HG02981 (cell line): Measurements from ENCODE around the gene LRP6.
A peak's percentile ranks its signal among the peaks of the same experiment; 100 is the strongest.

ENCODE experiments used
- ATAC-seq: cut with Tn5 transposase; IDR thresholded peaks from one replicate; pipeline ENCODE4 v1.9.1; 2021; ENCODE audit warnings: mild to moderate bottlenecking, moderate library complexity; ENCODE audit not compliant: unreplicated experiment

LRP6 gene

DNA sequence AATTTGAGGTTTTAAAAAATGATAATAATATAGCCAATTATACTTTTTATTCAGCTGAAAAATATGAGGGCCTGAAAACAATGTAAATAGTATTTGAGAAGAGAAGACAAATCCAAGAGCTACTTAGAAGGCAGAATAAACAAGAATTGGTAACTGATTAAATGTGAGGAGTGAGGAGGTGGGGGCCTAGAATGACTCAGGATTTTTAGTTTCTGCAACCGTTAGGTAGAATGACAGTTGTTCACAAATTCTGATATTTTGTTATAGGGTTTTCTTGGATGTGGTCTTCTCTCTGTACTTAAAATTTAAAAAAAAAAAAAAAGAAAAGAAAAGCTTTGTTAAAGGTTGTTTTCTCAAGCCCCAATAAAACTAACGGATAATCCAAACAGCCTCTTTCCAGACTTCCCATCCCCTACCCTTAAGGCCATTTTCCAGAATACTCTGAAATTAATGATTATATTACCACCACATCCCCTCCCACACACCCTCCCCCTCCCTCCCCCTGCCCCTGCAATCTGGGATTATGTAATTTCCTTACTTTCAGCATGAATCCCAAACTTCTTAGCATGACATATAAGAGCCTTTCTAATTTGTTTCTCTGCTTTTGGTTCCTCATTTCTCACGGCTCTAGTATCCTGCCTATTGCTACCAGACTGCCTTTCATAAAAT, 50.4 kb downstream of the LRP6 start:
- ATAC-seq = no peak

DNA sequence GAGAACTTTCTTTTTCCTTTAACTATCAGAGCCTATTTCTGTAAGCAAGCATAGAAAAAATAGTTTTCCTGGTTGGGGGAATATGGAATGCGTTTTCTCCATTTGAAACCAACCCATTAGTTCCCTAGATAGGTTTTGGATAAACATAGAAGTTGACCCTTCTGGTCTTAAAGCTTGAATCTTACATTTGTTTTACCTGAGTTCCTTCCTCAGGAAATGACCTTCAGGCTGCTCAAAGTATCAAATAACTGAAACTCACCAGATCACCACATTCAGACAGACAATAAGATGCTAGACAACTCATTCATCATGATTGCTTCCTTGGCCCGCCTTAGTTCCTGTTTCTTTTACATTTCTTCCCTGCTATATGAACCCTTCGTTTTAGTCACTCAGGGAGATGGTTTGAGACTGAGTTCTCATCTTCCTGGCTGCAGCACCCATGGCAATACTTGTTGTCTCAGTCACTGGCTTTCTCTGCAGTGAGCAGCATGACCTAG, 52.2 kb downstream of the LRP6 start:
- peak; percentile 53 for ATAC-seq

DNA sequence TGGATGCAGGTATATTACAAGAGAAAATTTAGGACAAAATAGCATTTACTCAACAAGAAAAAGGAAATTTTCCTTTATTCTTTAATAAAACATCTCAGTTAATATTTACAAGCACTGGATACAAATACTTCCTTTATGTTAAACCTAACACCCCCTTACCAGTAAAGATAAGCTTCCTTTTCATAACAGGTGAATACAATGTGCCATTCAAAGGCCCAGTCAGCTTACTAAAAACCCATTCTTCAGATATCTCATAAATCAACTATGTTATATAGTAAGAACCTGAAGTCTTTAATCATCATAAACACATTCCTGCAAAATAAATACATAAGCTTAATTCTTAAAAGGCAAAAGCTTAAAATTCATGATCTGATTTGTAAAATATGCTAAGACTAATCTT, 52.6 kb downstream of the LRP6 start:
- no peak for ATAC-seq

DNA sequence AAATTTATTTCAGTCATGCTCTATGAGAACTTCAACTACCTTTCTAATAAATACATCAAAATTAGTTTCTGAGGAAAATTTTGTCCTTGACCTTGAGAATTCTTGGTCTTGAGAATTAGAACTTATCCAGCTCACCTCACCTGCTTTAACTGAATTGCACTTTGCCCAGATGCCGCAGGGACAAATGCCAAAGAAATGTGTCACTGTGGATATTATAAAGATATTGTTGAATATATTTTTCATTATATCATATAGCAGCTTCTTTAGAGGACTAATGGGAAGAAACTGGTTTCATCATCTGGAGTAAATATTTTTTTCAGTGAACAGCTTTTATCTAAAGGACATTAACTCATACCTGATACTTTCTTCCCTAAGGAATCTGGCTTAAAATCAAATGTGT, 54.1 kb downstream of the LRP6 start:
- no peak for ATAC-seq

DNA sequence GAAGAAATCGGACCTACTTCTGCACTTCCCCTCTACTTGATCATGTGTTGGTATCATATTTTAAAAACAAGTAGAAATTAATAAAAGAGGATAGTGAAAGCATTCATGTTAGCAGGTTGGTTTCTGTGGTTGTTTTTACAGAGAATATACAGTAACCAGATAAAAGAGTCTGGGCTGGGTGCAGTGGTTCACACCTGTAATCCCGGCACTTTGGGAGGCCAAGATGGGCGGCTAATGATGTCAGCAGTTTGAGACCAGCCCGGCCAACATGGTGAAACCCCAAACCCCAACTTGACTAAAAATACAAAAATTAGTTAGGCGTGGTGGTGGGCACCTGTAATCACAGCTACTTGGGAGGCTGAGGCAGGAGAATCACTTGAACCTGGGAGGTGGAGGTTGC, 55.9 kb downstream of the LRP6 start:
- no peak for ATAC-seq

DNA sequence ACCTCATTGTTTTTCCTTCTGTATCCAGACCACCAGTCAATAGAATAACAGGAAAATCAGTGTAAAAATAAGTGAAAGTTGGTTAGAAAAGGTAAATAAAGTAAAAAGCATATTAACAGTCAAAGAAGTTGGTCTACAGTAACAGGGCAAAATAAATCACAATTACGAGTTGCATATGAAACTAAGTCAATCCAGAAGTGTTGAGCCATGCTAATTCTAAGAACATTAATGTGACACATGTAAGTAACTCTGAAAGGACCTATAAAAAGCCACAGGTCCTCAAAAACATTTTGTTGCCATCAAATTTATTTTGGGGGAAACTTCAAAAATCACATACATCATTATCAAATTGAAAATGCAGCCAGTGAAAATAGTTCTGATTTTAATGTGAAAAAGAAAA, 56.4 kb downstream of the LRP6 start:
- no peak for ATAC-seq

DNA sequence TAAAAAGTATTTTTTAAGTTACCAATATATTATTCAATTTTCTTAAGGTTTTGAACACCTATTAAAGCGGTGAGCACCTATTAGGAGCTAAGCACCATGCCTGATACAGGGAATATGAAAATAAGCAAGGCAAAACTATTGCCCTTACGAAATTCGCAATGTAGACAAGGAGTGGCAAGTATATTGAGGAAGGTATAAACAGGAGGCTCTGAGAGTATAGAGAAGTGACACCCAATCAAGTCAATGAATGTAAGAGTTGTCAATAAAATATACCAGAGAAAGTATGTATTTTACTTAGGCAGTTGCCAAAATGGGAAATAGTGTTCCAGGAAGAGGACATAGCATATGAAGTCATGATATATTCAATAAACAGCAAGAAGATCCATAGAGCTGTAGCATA, 57.2 kb downstream of the LRP6 start:
- no peak for ATAC-seq

DNA sequence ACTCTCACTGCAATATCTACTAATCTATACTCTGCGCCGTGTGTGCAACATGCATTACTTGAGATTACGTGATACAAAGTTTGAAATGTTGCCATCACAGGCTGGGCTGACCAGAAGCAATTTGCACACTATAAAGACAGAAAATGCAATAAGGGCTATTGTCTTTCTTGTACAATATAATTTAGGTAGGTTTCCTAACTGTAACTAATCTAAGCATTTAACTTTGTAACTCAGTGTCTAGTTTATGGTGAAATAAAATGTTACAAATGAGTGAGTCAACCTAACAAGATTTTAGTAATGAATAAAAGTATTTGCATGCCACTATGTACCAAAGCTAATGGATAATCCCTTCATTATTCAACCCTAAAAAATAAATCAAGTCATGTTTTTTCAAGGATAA, 57.8 kb downstream of the LRP6 start:
- no peak for ATAC-seq

DNA sequence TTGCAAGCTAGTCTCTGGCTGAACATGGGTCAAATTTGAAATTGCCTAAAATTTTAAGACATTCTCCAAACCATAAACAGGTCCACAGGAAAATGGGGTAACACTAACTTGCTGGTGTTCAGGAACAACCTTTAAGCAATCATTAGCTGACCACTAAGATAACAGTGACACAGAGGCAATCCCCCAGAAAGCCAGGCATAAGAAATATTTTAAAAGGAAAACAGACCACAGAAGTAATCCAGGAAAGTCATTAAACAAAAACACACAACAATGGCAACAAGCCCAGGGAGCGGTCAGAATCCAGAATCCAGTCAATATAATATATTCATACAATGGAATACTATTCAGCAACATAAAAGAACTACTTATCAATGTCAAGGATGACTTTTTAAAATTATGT, 59.1 kb downstream of the LRP6 start:
- ATAC-seq = no peak

DNA sequence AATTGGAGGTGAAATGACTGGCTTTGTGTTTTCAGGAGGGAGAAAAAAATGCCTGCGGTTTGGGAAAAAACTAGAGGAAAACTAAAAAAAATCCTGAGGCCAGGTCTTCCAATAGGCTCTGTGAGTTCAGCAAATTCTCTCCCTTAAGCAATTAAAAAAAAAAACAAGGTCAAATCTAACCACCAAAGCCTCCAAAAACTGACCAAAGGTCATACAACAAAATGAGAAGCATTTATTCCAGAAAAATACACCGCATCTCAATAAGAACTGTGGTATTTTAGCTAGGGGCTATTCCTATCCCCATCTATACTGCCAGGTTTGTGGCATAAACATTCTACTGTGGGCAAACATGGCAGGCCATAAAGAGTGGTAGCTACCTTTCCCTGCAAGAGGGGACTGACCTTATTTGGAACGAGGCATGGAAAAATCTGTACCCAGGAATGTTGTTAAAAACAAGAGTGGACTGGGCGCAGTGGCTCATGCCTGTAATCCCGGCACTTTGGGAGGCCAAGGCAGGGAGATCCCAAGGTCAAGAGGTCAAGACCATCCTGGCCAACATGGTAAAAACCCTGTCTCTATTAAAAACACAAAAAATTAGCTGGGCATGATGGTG, 60.0 kb downstream of the LRP6 start:
- ATAC-seq = no peak

DNA sequence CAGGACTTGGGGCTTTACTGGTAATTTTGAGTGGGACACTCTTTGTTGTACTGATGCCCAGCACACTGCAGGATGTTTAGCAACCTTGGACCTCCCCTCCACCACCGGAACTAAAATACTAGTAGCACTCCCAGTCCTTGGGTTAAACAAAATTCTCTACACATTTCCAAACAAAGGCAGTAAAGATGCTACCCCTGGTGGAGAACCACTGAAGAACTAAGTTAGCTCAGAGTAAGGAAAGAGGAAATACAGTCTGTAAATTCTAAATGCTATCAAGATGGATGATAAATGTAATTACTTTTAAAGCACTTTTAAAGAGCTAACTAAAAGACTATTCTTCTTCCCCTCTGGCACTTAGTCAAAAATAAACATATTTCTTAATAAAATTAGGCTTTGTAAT, 64.1 kb downstream of the LRP6 start:
- no peak for ATAC-seq

DNA sequence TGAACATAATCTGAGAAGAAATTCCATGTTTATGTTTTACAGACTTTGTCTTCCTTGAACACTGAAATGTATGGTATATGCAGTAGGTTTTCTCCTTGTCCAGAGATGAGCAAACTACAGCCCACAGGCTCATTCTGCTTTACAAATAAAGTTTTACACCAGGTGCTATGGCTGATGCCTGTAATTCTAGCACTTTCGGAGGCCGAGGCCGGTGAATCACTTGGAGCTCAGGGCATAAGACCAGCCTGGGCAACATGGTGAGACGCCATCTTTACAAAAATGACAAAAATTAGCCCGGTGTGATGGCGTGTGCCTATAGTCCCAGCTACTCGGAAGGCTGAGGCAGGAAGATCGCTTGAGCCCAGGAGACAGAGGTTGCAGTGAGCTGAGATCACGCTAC, 64.7 kb downstream of the LRP6 start:
- no peak for ATAC-seq

DNA sequence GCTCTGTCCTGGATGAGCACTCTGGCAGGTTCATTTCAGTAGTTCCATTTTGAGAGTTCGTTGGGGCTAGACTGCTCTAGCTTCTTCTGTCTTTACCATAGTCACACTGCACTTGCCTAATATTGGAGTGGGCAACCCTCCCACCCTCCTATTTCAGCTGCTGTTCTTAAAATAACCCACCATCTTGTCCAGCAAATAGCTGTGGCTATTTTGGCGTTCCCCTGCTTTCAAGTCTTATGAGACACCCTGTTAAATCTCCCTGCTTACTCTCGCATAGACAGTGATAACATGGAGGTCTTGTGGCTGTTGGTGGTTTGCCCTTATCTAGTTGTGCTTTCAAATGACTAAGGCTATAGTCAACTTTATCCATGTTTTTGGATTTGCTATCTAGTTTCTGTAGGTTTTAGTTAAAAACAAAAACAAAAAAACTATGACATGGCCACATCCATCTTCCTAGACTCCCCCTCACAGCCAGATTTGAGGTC, 65.5 kb downstream of the LRP6 start:
- no peak for ATAC-seq

DNA sequence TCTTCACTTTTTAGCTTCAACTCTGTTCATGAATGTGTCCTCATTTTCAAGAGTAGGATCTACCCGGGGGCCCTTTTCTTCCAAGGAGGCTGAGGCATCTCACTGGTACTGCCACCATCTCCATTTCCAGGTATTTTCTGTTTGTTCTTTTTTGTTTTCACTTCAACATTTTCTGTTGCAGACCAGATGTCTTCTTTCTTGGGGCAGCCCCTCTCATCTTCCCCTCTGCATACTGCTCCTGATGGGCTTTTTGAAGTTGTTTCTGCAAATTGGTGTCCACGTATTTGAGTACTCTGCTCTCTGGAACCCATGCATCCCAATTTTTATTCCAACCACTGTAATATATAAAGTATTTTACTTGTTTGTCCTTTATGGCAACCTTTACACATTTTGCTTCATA, 66.5 kb downstream of the LRP6 start:
- ATAC-seq = no peak

DNA sequence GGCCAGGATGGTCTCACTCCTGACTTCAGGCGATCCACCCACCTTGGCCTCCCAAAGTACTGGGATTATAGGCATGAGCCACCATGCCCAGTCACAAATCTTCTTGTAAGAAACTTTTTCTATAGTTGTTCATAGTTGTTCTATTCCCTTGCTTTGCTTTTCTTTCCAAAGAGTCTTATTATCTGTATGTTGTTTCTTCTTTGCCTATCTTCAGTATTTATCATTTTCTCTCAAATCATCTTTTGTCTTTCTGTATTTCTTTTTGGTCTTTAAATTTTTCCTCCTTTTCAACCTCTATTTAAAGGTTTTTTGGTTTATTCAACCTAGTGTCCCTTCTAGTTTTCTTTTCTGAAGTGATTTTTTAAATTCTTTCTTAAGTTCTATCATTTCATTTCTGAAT, 68.7 kb downstream of the LRP6 start:
- no peak for ATAC-seq

DNA sequence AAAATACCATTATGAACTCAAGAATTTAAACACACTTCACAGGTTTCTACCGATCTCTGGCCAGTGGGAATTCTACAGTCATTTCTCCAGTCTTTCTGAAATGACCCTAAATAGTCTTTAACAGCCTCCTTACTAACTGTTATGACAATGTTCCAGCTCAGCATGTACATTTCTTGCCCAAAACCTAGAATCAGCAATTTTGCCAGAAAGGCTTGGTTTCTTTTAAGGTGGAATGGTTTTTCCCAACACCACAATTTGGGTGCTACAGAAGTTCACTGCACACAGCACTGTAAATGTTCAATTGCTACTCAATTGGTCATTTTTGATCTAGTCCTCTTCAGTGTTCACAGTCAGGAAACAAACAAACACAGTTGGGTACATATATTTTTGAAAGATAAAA, 69.7 kb downstream of the LRP6 start:
- no peak for ATAC-seq

DNA sequence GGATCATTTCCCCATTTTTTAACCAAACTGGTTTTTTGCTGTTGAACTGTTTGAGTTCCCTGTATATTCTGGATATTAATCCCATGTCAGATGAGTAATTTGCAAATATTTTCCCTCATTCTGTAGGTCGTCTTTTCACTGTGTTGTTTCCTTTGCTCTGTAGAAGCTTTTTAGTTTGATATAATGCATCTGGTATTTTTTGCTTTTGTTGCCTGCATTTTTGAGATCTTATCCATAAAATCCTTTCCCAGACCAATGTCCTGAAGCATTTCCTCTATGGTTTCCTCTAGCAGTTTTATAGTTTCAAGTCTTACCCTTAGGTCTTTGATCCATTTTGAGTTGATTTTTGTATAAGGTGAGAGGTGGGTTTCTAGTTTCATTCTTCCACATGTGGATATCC, 71.3 kb downstream of the LRP6 start:
- no peak for ATAC-seq

DNA sequence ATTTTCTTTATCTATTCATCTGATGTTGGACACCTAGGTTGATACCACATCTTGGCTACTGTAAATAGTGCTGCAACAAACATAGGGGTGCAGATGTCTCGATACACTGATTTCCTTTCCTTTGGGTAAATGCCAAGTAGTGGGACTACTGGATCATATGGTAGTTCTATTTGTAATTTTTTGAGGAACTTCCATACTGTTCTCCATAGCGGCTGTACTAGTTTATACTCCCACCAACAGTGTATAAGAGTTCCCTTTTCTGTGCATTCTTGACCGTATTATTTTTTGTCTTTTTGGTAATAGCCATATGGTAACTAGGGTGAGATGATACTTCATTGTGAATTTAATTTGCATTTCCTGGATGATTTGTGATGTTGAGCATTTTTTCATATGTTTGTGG, 71.8 kb downstream of the LRP6 start:
- ATAC-seq = no peak

DNA sequence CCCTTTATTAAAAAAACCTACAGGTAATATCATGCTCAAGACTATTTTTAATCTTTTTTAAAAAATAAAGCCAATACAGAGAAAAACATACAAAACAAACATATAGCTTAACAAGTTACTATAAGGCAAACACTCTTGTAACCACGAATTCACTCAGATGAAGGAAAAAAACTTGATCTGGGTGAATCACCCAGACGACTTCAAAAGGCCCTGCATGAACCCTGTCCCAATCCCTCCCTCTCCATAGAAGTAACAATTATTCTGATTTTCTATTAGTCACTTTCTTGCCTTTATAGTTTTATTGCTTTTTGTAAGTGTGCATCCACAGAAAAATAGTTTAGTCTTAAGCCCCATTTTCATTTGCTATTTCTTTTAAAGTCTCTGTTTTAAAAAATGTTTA, 72.6 kb downstream of the LRP6 start:
- no peak for ATAC-seq

DNA sequence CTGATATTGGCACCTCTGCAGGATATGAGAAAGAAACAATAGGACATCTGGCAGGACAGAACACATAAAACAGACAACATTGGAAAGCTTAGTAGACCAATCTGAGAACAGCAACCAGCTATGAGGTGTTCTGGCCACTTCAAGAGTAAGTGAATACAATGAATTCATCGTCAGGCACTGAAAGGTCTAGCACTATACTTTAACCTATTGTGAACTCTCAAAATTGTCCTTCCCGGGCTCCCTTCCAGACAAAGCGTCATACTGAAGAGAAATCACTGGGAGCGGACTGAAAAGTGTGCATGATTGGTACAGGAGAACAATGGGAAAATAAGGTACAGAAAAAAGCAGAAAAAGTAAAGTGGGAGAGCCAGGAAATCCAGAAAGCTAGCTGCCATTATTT, 75.8 kb downstream of the LRP6 start:
- no peak for ATAC-seq

DNA sequence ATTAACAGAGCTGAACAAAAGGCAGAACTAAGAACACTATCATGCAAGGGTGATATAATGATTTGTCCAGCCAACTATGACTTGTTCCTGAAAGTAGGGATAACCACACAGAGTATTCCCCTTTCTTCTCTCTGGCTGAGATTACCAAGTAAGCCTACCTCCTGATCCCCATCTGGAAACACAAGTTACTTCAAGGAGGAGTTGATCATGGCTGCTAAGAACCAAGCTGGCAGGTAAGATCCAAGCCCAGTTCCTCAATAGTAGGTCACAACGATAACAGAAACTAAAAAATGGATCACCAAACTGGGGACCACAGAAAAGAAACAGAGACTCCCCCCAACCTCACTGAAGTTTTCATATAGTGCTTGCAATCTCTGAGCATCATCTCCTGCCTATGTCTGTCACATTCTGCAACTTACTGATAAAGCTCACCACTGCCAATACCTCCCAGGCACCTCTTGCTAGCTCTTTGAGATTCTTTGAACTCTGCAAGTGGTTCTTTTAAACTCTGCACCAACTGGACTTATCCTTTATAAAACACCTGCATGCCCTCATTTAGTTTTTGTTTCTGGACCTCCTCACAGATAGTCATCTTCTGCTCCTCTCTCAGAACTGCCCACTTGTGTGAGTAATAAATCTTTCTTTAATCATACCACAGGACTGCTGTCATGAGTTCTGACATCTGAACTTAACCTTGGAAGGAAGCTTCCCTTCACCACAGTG, 76.6 kb downstream of the LRP6 start:
- no peak for ATAC-seq

DNA sequence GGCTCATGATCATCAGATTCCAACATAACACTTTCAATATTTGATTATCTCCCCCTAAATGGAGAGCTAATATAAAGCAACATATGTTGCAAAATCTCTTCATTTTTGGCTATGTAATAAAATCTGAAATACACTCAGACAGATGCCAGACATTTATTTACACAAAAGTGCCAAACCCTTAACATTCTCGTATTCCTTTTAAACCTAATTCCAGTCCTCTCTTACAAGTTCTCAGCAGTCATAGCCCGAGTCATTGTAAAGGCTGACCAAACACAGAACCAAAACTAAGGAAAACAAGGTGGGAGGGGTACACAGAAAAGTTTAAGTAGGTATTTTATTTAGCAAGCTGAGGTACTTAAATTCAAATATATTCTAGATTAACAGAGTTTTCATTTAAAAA, 81.4 kb downstream of the LRP6 start:
- ATAC-seq = no peak
